Trophoblast cell (in vitro differentiated cells and primary cell): ENCODE results near the gene SLC6A11.

Source experiments
- DNase-seq, 2 donors: peaks; one replicate each; pipeline ENCODE4 v3.0.0-alpha.2; 2016
- H2AFZ ChIP-seq: 2 replicates; pipeline ENCODE4 v1.6.1; 2013; ENCODE audit warnings: low read length, moderate library complexity, mild to moderate bottlenecking; ENCODE audit not compliant: insufficient read depth, poor library complexity
- H2AK5ac ChIP-seq: 2 replicates; pipeline ENCODE4 v1.6.1; 2013; ENCODE audit warnings: mild to moderate bottlenecking, low read length
- H2BK120ac ChIP-seq: 2 replicates; pipeline ENCODE4 v1.6.1; 2013; ENCODE audit warnings: low read length, mild to moderate bottlenecking, moderate library complexity; ENCODE audit not compliant: insufficient read depth, poor library complexity
- H2BK12ac ChIP-seq: 2 replicates; pipeline ENCODE4 v1.6.1; 2013; ENCODE audit warnings: mild to moderate bottlenecking, low read length, moderate library complexity
- H2BK5ac ChIP-seq: 2 replicates; pipeline ENCODE4 v1.6.1; 2013; ENCODE audit warnings: low read length, low read depth, moderate library complexity, mild to moderate bottlenecking; ENCODE audit not compliant: poor library complexity
- H3K14ac ChIP-seq: 2 replicates; pipeline ENCODE4 v1.6.1; 2013; ENCODE audit warnings: mild to moderate bottlenecking, low read length
- H3K18ac ChIP-seq: 2 replicates; pipeline ENCODE4 v1.6.1; 2013; ENCODE audit warnings: mild to moderate bottlenecking, low read length
- H3K23ac ChIP-seq: 2 replicates; pipeline ENCODE4 v1.6.1; 2013; ENCODE audit warnings: low read length
- H3K27ac ChIP-seq: 2 replicates; pipeline ENCODE4 v1.5.1; 2013; ENCODE audit warnings: low read depth, mild to moderate bottlenecking, inconsistent platforms, low read length, moderate library complexity
- H3K27me3 ChIP-seq: 2 replicates; pipeline ENCODE4 v1.6.1; 2013; ENCODE audit warnings: inconsistent platforms, mild to moderate bottlenecking, low read length, moderate library complexity; ENCODE audit not compliant: insufficient read depth
- H3K36me3 ChIP-seq, 2 experiments: 1 replicate in 1 of 2; 2 replicates in 1 of 2; pipeline ENCODE4 v1.6.1; 2013; ENCODE audit warnings: low read length in 2 of 2, mild to moderate bottlenecking in 2 of 2, moderate library complexity in 1 of 2; ENCODE audit not compliant: insufficient read depth in 2 of 2, control insufficient read depth in 1 of 2
- H3K4ac ChIP-seq: 2 replicates; pipeline ENCODE4 v1.6.1; 2013; ENCODE audit warnings: low read depth, mild to moderate bottlenecking, low read length, moderate library complexity
- H3K4me1 ChIP-seq, 2 experiments: 1 replicate in 1 of 2; 2 replicates in 1 of 2; pipeline ENCODE4 v1.6.1; 2013; ENCODE audit warnings: low read length in 2 of 2, mild to moderate bottlenecking in 2 of 2, moderate library complexity in 1 of 2; ENCODE audit not compliant: insufficient read depth in 2 of 2, control insufficient read depth in 1 of 2
- H3K4me2 ChIP-seq: 2 replicates; pipeline ENCODE4 v1.6.1; 2013; ENCODE audit warnings: inconsistent platforms, mild to moderate bottlenecking, low read length, moderate library complexity
- H3K4me3 ChIP-seq: 2 replicates; pipeline ENCODE4 v1.5.1; 2013; ENCODE audit warnings: mild to moderate bottlenecking, low read depth, low read length, inconsistent platforms
- H3K79me1 ChIP-seq: one replicate; pipeline ENCODE4 v1.6.1; 2013; ENCODE audit warnings: low read length
- H3K79me2 ChIP-seq: 2 replicates; pipeline ENCODE4 v1.6.1; 2013; ENCODE audit warnings: low read length, mild to moderate bottlenecking; ENCODE audit not compliant: control insufficient read depth, insufficient read depth, poor library complexity
- H3K9ac ChIP-seq: 2 replicates; pipeline ENCODE4 v1.6.1; 2013; ENCODE audit warnings: mild to moderate bottlenecking, low read length
- H3K9me3 ChIP-seq: 2 replicates; pipeline ENCODE4 v1.6.1; 2013; ENCODE audit warnings: low read depth, mild to moderate bottlenecking, control low read depth, inconsistent platforms, low read length; ENCODE audit not compliant: insufficient read depth
- H4K12ac ChIP-seq: 2 replicates; pipeline ENCODE4 v1.6.1; 2013; ENCODE audit warnings: low read depth, mild to moderate bottlenecking, low read length, moderate library complexity
- H4K8ac ChIP-seq: 2 replicates; pipeline ENCODE4 v1.6.1; 2013; ENCODE audit warnings: low read depth, mild to moderate bottlenecking, low read length, moderate library complexity
- H4K91ac ChIP-seq: one replicate; pipeline ENCODE4 v1.6.1; 2013; ENCODE audit warnings: low read depth, mild to moderate bottlenecking, low read length, moderate library complexity
- WGBS: extraction: QIAGEN DNeasy Blood & Tissue Kit; methylation state at CpG from one replicate; pipeline ENCODE4 v1.1.7; 2013; ENCODE audit warnings: missing lambda C conversion rate; ENCODE audit not compliant: insufficient read length, insufficient coverage; ENCODE audit errors: extremely low coverage; 5-methylcytosine and 5-hydroxymethylcytosine counted together

SLC6A11 gene

DNA sequence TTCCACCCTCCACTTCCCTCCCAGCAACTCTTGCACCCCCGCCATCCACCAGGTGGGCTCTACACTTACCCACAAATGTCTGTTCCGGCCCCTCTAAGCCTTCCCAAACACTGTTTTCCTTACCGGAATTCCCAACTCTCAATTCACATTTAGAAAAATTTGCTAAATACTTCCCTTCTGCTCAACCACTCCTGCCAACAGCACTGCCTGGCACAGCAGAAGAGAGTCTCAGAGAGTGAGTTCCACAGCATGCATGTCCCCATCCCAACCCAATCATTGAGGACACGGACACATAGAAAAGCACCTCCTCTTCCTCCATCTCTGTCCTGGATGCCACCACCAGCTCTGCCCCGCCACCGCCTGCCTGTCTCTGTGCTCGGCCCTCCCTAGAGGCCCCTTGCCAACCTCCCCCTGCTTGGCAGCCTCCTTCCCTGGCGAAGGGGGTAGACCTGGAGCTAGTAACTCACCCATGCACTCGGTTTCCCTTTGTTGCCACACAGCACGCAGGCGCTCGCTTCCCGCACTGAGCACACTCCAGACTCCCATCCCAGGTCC, 110.3 kb downstream of the SLC6A11 start:
- H2AK5ac ChIP-seq = no peak overlapping the region
- no peak overlapping the region for H3K23ac ChIP-seq
- H3K79me1 ChIP-seq = no peaks in the 10 kb centered on the region
- H3K27ac ChIP-seq = no peak overlapping the region
- H3K4me2 ChIP-seq = no peak overlapping the region
- H2BK120ac ChIP-seq = no peak overlapping the region
- H2AFZ ChIP-seq = no peak overlapping the region
- H3K4me3 ChIP-seq = no peak overlapping the region
- H3K18ac ChIP-seq = no peak overlapping the region
- no peak overlapping the region for H3K14ac ChIP-seq
- no peaks in the 10 kb centered on the region for H3K36me3 ChIP-seq
- no peaks in the 10 kb centered on the region for H3K27me3 ChIP-seq
- H2BK12ac ChIP-seq = no peak overlapping the region
- no peak for DNase-seq
- no peak overlapping the region for H2BK5ac ChIP-seq
- WGBS = no CpG with 5 or more reads among the region's 13 CpGs
- no peak overlapping the region for H3K9ac ChIP-seq
- H4K12ac ChIP-seq = no peak overlapping the region
- peaks cover 3% of the 10 kb centered on the region for H3K9me3 ChIP-seq
- H4K8ac ChIP-seq = no peak overlapping the region
- no peaks in the 10 kb centered on the region for H3K4me1 ChIP-seq
- no peak overlapping the region for H4K91ac ChIP-seq
- no peaks in the 10 kb centered on the region for H3K79me2 ChIP-seq
- H3K4ac ChIP-seq = no peak overlapping the region

DNA sequence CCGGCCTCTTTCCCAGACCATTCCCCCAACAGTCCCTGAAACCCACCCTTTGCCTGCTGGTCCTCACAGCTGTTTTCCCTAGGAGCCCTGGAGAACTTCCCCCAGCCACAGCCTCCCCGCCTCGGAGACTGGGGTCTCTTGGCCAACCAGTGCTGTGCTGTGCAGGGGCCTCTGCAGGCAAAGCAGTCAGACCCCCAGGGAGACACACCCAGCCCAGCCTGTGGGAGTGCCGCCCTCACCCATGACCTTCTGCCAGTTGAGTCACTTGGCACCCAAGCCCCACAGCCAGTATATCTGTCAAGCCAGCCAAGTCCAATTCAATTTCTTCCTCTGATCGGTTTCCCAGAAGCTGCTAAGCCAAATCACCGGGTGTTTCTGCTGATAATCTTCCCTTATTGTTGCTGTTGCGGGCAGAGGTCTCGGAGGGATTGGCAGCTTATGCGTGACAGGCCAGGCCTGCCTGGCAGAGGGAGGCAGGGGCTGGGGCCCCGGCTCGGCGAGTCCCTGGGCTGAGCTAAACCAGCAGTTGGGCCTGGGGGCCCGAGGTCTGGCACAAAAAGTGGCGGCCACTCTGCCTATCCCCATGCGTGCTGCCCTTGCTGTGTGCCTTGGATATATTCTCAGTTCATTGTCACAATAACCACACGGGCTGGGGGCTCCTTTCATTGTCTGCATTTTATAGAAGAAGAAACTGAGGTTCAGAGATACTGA, 110.9 kb downstream of the SLC6A11 start:
- Histone ChIP-seq H3K23ac (no peak overlapping the region), H3K14ac (no peak overlapping the region), H4K91ac (no peak overlapping the region), H3K27me3 (no peaks in the 10 kb centered on the region), H4K12ac (no peak overlapping the region), H3K4me3 (no peak overlapping the region), H2BK120ac (no peak overlapping the region), H3K4me2 (no peak overlapping the region), H3K79me1 (no peaks in the 10 kb centered on the region), H2BK12ac (no peak overlapping the region), H3K36me3 (no peaks in the 10 kb centered on the region), H3K9me3 (peaks cover 3% of the 10 kb centered on the region), H2AK5ac (no peak overlapping the region), H2BK5ac (no peak overlapping the region), H3K18ac (no peak overlapping the region), H3K9ac (no peak overlapping the region), H3K4ac (no peak overlapping the region), H3K4me1 (no peaks in the 10 kb centered on the region), H3K79me2 (no peaks in the 10 kb centered on the region), H4K8ac (no peak overlapping the region), H3K27ac (no peak overlapping the region), H2AFZ (no peak overlapping the region)
- no CpG with 5 or more reads among the region's 16 CpGs for WGBS
- no peak for DNase-seq

DNA sequence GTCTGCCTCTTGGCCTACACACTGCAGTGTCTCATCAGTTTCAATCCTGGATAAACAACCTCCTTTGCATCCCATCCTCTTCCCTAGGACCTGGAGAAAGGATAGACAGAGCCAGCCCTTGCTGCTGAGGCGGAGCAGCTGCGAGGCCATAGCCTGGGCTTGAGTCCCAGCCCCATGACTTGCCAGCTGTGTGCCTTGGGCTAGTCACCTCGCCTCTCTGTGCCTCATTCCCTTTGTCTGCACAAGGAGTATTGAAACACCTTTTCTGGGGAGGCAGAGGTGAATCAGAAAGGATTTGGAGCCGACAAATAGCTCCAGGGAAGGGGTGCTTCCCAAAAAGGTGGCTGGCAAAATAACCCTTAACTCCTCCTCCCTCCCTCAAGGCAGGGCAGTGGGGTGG, 111.5 kb downstream of the SLC6A11 start:
- Histone ChIP-seq H3K4me1 (no peaks in the 10 kb centered on the region), H3K4me3 (no peak overlapping the region), H3K27ac (no peak overlapping the region), H2BK120ac (no peak overlapping the region), H3K9ac (no peak overlapping the region), H2BK12ac (no peak overlapping the region), H4K91ac (no peak overlapping the region), H3K4me2 (no peak overlapping the region), H4K12ac (no peak overlapping the region), H3K14ac (no peak overlapping the region), H2BK5ac (no peak overlapping the region), H3K23ac (no peak overlapping the region), H3K36me3 (no peaks in the 10 kb centered on the region), H4K8ac (no peak overlapping the region), H3K27me3 (no peaks in the 10 kb centered on the region), H3K9me3 (peaks cover 3% of the 10 kb centered on the region), H3K79me2 (no peaks in the 10 kb centered on the region), H3K4ac (no peak overlapping the region), H2AFZ (no peak overlapping the region), H2AK5ac (no peak overlapping the region), H3K79me1 (no peaks in the 10 kb centered on the region), H3K18ac (no peak overlapping the region)
- WGBS = no CpG with 5 or more reads among the region's 4 CpGs
- DNase-seq = no peak

DNA sequence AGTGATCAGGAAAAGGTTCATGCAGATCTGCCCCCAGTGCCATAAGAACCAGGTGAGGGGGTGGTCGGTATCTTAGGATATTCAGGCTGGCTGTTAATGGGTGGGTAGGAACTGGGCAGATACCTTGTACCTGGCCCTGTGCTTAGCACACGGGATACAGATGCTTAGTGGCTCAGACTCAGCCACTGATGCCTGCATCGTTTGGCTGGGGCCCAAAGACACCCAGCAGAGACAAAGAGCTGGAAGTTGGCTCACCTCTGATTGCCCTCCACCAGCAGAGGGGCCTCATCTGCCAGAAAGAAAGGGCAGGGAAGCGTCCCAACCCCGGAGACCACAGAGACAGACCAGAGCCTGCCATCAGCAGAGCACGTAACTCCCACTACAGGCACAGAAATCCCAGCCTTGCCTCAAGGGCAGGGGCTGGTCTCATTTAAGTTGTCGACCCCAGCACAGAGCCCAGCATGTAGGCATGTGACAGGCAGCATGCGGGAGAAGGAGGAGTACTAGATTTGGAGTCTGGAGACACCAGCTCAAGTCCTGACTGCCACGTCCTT, 112.5 kb downstream of the SLC6A11 start:
- H2AFZ ChIP-seq = no peak overlapping the region
- no peak overlapping the region for H3K9ac ChIP-seq
- no peak overlapping the region for H3K4me3 ChIP-seq
- H3K27me3 ChIP-seq = no peaks in the 10 kb centered on the region
- H3K18ac ChIP-seq = no peak overlapping the region
- DNase-seq = no peak
- H3K36me3 ChIP-seq = no peaks in the 10 kb centered on the region
- H3K4me2 ChIP-seq = no peak overlapping the region
- no peak overlapping the region for H4K91ac ChIP-seq
- no peaks in the 10 kb centered on the region for H3K79me1 ChIP-seq
- no peak overlapping the region for H3K23ac ChIP-seq
- H4K8ac ChIP-seq = no peak overlapping the region
- H4K12ac ChIP-seq = no peak overlapping the region
- H3K4ac ChIP-seq = no peak overlapping the region
- H3K79me2 ChIP-seq = no peaks in the 10 kb centered on the region
- H2BK5ac ChIP-seq = no peak overlapping the region
- H3K27ac ChIP-seq = no peak overlapping the region
- no peaks in the 10 kb centered on the region for H3K4me1 ChIP-seq
- no peak overlapping the region for H2AK5ac ChIP-seq
- no peak overlapping the region for H3K14ac ChIP-seq
- H3K9me3 ChIP-seq = peaks cover 3% of the 10 kb centered on the region
- H2BK120ac ChIP-seq = no peak overlapping the region
- no peak overlapping the region for H2BK12ac ChIP-seq
- no CpG with 5 or more reads among the region's 9 CpGs for WGBS
